Lung (tissue), 12 donors: ENCODE data around the gene GMPR2. TPM values are rescaled to one million over a fixed set of nuclear protein-coding genes. Genes with fewer than 3 reads are reported as not detected.

Experiments
- ATAC-seq: fragments of 200-7000 bp; cut with Tn5 transposase; one replicate; pipeline ENCODE4 v1.9.1; 2020; ENCODE audit warnings: moderate number of reproducible peaks; ENCODE audit not compliant: insufficient read depth, low FRiP score
- DNase-seq, 3 donors: peaks; one replicate each; pipeline ENCODE4 v3.0.0-alpha.2; 2013 to 2017
- H3K27ac ChIP-seq, 2 donors: one replicate each; pipeline ENCODE4 v1.5.1; 2013; ENCODE audit warnings: mild to moderate bottlenecking in 2 of 2, moderate library complexity in 2 of 2, control low read depth in 1 of 2, inconsistent platforms in 1 of 2, low read depth in 1 of 2, low read length in 1 of 2
- H3K27me3 ChIP-seq, 3 donors: one replicate each; pipeline ENCODE4 v1.5.1; 2013; ENCODE audit warnings: low read length in 2 of 3; ENCODE audit not compliant: control insufficient read depth in 3 of 3, insufficient read depth in 3 of 3
- H3K36me3 ChIP-seq, 4 donors: one replicate each; pipeline ENCODE4 v1.5.1; 2013; ENCODE audit warnings: low read length in 4 of 4, mild to moderate bottlenecking in 1 of 4, moderate library complexity in 1 of 4; ENCODE audit not compliant: control insufficient read depth in 4 of 4, insufficient read depth in 4 of 4
- H3K4me1 ChIP-seq, 5 donors: one replicate each; pipeline ENCODE4 v1.5.1; 2013; ENCODE audit warnings: low read length in 5 of 5, mild to moderate bottlenecking in 2 of 5, moderate library complexity in 1 of 5; ENCODE audit not compliant: control insufficient read depth in 5 of 5, insufficient read depth in 5 of 5
- H3K4me3 ChIP-seq: one replicate; pipeline ENCODE4 v1.5.1; 2013; ENCODE audit warnings: mild to moderate bottlenecking, control low read depth, moderate library complexity
- H3K9ac ChIP-seq, 2 donors: one replicate each; pipeline ENCODE4 v1.5.1; 2013; ENCODE audit warnings: low read length in 2 of 2, control low read depth in 1 of 2; ENCODE audit not compliant: insufficient read depth in 1 of 2
- H3K9me3 ChIP-seq, 4 donors: one replicate each; pipeline ENCODE4 v1.5.1; 2013; ENCODE audit warnings: low read length in 3 of 4, mild to moderate bottlenecking in 1 of 4, moderate library complexity in 1 of 4; ENCODE audit not compliant: control insufficient read depth in 4 of 4, insufficient read depth in 3 of 4
- WGBS, 2 donors: extraction: QIAGEN DNeasy Blood & Tissue Kit; methylation state at CpG; one replicate each; pipeline ENCODE4 v1.1.7; 2013; 5-methylcytosine and 5-hydroxymethylcytosine counted together
- polyA plus RNA-seq, 2 donors: library from polyadenylated mRNA; stranded (reverse); fragments of 200-250 nt; gene quantifications; one replicate each; pipeline ENCODE4 v1.2.1, GENCODE V29; 2013
- total RNA-seq, 2 donors: library from RNA; depleted of rRNA in 1 of 2; stranded (reverse); fragments of >200 nt in 1 of 2; gene quantifications; one replicate each; pipeline ENCODE4 v1.2.1, GENCODE V29; 2014 to 2021
- TF ChIP-seq, protein P1 (sequence below): IDR thresholded peaks from 2 replicates; pipeline ENCODE4 v1.5.1; 2012; ENCODE audit warnings: mild to moderate bottlenecking; ENCODE audit errors: control extremely low read depth, extremely low read depth
- donor health status: control.
- donor health status: control.
- donor health status: Bipolar disorder and iron deficiency.
- donor health status: healthy.
- donor health status: DM: yes; HTN: yes; CAD: no.

Gene GMPR2
- total and polyA plus RNA-seq, 4 donors: 42.9 to 71.1 (median 63.1) TPM

DNA sequence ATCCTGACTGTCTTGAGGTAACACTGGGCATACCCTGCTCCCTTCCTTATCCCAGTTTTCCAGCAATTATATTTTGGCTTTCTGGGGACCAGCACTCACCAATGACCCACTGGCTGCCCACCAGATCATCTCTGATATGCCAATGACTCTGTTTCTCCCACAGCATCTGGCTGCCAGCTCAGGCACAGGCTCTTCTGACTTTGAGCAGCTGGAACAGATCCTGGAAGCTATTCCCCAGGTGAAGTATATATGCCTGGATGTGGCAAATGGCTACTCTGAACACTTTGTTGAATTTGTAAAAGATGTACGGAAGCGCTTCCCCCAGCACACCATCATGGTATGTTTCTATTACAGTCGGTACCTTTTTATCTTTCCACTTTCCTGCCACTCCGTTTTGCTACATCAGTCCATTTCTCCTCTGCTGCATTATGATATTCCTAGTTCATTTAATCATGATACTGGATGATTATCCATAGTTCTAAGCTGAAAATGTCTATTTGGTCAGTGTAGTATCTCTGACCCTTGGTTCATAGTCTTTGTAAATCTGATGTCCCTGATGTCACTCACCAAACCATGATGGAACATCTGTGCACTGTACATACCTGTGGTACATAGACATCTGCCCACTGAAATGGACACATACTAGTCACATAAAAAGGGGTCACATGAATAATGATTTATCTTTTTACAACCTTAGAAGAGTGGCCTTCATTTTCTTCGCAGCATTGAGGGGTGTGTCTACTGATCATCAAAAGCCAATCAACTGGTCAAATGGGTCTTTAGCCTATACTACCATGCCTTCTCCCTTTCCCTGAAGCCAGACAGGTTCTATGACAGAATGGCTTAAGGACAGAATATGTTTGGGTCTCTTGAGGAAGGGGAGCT is 3.3 kb downstream of the GMPR2 start:
- 95 to 99% methylated on average over 5 of the region's 5 CpGs for WGBS, 2 donors
- no peak for ATAC-seq
- H3K9me3 ChIP-seq: no peaks in the 10 kb centered on the region
- DNase-seq: no peak
- no peak overlapping the region for H3K9ac ChIP-seq
- TF ChIP-seq, protein P1, sequence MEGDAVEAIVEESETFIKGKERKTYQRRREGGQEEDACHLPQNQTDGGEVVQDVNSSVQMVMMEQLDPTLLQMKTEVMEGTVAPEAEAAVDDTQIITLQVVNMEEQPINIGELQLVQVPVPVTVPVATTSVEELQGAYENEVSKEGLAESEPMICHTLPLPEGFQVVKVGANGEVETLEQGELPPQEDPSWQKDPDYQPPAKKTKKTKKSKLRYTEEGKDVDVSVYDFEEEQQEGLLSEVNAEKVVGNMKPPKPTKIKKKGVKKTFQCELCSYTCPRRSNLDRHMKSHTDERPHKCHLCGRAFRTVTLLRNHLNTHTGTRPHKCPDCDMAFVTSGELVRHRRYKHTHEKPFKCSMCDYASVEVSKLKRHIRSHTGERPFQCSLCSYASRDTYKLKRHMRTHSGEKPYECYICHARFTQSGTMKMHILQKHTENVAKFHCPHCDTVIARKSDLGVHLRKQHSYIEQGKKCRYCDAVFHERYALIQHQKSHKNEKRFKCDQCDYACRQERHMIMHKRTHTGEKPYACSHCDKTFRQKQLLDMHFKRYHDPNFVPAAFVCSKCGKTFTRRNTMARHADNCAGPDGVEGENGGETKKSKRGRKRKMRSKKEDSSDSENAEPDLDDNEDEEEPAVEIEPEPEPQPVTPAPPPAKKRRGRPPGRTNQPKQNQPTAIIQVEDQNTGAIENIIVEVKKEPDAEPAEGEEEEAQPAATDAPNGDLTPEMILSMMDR: no peak
- H3K27me3 ChIP-seq: no peaks in the 10 kb centered on the region
- H3K27ac ChIP-seq: no peak overlapping the region
- no peak overlapping the region for H3K4me3 ChIP-seq
- H3K4me1 ChIP-seq: peaks cover 14 to 27% (median 16%) of the 10 kb centered on the region in 5 donors
- H3K36me3 ChIP-seq: peaks cover 13 to 49% (median 43%) of the 10 kb centered on the region in 4 donors

DNA sequence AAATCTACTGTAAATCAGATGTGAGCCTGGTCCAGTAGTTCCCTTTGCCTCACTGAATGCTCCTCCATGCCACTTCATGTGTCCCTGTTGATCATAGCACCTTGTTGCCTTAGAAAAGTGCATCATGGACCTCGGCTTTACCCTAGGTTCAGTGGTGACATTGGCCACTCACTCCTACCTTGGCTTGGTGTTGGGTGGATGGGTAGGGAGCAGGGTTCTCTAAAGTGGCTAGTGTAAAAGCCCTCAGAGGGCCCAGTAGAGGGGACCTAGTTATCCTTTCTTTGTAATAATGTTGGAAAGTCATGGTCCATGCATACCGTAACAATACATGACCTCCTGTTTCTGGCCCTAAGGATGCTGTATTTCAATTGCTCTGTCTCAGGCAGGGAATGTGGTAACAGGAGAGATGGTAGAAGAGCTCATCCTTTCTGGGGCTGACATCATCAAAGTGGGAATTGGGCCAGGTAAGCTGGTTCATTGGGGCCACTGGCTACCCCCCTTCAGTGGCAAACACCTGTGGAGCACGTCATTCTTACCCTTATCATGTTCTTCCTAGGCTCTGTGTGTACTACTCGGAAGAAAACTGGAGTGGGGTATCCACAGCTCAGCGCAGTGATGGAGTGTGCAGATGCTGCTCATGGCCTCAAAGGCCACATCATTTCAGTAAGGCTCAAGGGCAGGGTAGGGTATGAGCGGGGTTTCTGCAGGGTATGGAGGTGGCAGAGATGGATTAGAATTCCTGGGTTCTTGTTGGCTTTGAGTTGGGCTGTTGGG is 4.1 kb downstream of the GMPR2 start:
- no peak overlapping the region for H3K27ac ChIP-seq
- no peak for DNase-seq
- no peaks in the 10 kb centered on the region for H3K27me3 ChIP-seq
- H3K9me3 ChIP-seq: no peaks in the 10 kb centered on the region
- H3K36me3 ChIP-seq: peaks cover 13 to 54% (median 44%) of the 10 kb centered on the region in 4 donors
- WGBS, 2 donors: 95 to 98% methylated on average over 6 of the region's 6 CpGs
- peaks cover 14 to 29% (median 19%) of the 10 kb centered on the region in 5 donors for H3K4me1 ChIP-seq
- no peak overlapping the region for H3K9ac ChIP-seq
- no peak overlapping the region for H3K4me3 ChIP-seq
- no peak for ATAC-seq
- TF ChIP-seq, protein P1: no peak

DNA sequence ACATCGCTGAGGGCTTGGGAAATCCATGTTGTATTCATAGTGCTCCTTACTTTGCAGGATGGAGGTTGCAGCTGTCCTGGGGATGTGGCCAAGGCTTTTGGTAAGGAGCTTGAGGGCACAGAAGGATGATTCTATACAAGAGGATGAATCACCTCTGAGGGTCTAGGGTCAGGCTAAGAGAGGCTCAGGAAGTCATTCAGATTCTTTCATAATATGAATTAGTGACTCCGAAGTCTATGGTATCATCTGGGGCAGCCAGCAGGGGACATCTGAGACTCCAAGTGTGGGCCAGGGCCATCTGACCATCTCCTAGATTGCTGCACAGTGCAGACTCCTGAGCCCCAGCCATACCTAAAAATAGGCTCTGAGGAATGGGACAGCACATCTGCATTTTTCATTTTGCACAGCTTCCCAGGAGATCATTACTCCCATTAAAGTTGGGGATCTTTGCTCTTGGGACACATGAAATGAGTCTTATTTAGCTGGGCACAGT is 4.8 kb downstream of the GMPR2 start:
- 91 to 92% methylated on average over 2 of the region's 2 CpGs for WGBS, 2 donors
- Histone ChIP-seq H3K27ac (no peak overlapping the region), H3K4me1 (peaks cover 14 to 31% (median 19%) of the 10 kb centered on the region in 5 donors), H3K9me3 (no peaks in the 10 kb centered on the region), H3K4me3 (no peak overlapping the region), H3K27me3 (no peaks in the 10 kb centered on the region), H3K9ac (no peak overlapping the region), H3K36me3 (peaks cover 13 to 55% (median 44%) of the 10 kb centered on the region in 4 donors)
- DNase-seq: no peak
- TF ChIP-seq, protein P1: no peak
- ATAC-seq: no peak
